Dermis blood vessel endothelial cell (primary cell): Measurements from ENCODE around the gene KITLG. TPM values are rescaled to one million over a fixed set of nuclear protein-coding genes. Genes with fewer than 3 reads are reported as not detected.
"Not testable (repeated sequence)": the region's sequence is repeated elsewhere in the genome, so short reads cannot be mapped to it uniquely, and the experiment has no call there.

Experiments used
- DNase-seq: peaks from one replicate; pipeline ENCODE4 v3.0.0; 2010
- total RNA-seq: library from RNA; depleted of rRNA; stranded (reverse); fragments of >200 nt; gene quantifications from 2 replicates; pipeline ENCODE4 v1.2.3, GENCODE V29; 2014

KITLG gene
- total RNA-seq, 1 donor from 2014 or later = 13.1 TPM

GRCh38 chr12:88538697-88539096 lies 41.6 kb downstream of the KITLG start:
- no peak for DNase-seq

- no peak for DNase-seq
Measured at GRCh38 chr12:88538250-88538649, 42.0 kb downstream of the KITLG start.

GRCh38 chr12:88530868-88531267 lies 49.4 kb downstream of the KITLG start:
- DNase-seq = no peak

GRCh38 chr12:88529531-88530488 lies 50.5 kb downstream of the KITLG start:
- DNase-seq = peak; percentile 33

- no peak for DNase-seq
Measured at GRCh38 chr12:88522961-88523360, 57.3 kb downstream of the KITLG start.

- DNase-seq = no peak
Measured at GRCh38 chr12:88520436-88520820, 59.8 kb downstream of the KITLG start.

GRCh38 chr12:88519802-88520435 lies 60.4 kb downstream of the KITLG start:
- peak; percentile 5 for DNase-seq

- no peak for DNase-seq
Measured at GRCh38 chr12:88518863-88519403, 61.3 kb downstream of the KITLG start.

GRCh38 chr12:88516811-88517210 lies 63.5 kb downstream of the KITLG start:
- no peak for DNase-seq

GRCh38 chr12:88510843-88511242 lies 69.4 kb downstream of the KITLG start:
- DNase-seq = no peak

- no peak for DNase-seq
Measured at GRCh38 chr12:88509851-88510250, 70.4 kb downstream of the KITLG start.

- no peak for DNase-seq
Measured at GRCh38 chr12:88509347-88509746, 70.9 kb downstream of the KITLG start.

- DNase-seq = not testable (repeated sequence)
Measured at GRCh38 chr12:88507851-88508250, 72.4 kb downstream of the KITLG start.

- DNase-seq = no peak
Measured at GRCh38 chr12:88507270-88507669, 73.0 kb downstream of the KITLG start.

GRCh38 chr12:88505696-88506095 lies 74.6 kb downstream of the KITLG start:
- DNase-seq = no peak

GRCh38 chr12:88503281-88503703 lies 77.0 kb downstream of the KITLG start:
- DNase-seq = no peak

- DNase-seq = peak; percentile 9
Measured at GRCh38 chr12:88501972-88502938, 78.0 kb downstream of the KITLG start.

- DNase-seq = no peak
Measured at GRCh38 chr12:88496891-88497371, 83.3 kb downstream of the KITLG start.

- no peak for DNase-seq
Measured at GRCh38 chr12:88496429-88496828, 83.8 kb downstream of the KITLG start.

GRCh38 chr12:88495031-88495430 lies 85.2 kb downstream of the KITLG start:
- no peak for DNase-seq

- no peak for DNase-seq
Measured at GRCh38 chr12:88494520-88494919, 85.8 kb downstream of the KITLG start.

- DNase-seq = no peak
Measured at GRCh38 chr12:88493636-88494035, 86.6 kb downstream of the KITLG start.
